Esophagus mucosa (tissue), 1 donor: ENCODE measurements around the gene HIPK4. TPM values are rescaled to one million over a fixed set of nuclear protein-coding genes. Genes with fewer than 3 reads are reported as not detected.
A peak's percentile ranks its signal among the peaks of the same experiment; 100 is the strongest.

ENCODE experiments used
- ATAC-seq: fragments of 200-7000 bp; cut with Tn5 transposase; one replicate; pipeline ENCODE4 v1.9.1; 2020
- total RNA-seq: library from RNA; stranded (reverse); gene quantifications from one replicate; pipeline ENCODE4 v1.2.4, GENCODE V29; 2023
- donor health status: DM: yes; HTN: yes; CAD: no.

HIPK4 gene
- total RNA-seq, 1 donor from 2014 or later: not detected

- ATAC-seq: peak; percentile 80
Observed at GRCh38 chr19:40365613-40366401, 24.2 kb downstream of the HIPK4 start.

GRCh38 chr19:40365010-40365409 is 25.0 kb downstream of the HIPK4 start:
- no peak for ATAC-seq

GRCh38 chr19:40363069-40363468 is 26.9 kb downstream of the HIPK4 start:
- no peak for ATAC-seq

DNA sequence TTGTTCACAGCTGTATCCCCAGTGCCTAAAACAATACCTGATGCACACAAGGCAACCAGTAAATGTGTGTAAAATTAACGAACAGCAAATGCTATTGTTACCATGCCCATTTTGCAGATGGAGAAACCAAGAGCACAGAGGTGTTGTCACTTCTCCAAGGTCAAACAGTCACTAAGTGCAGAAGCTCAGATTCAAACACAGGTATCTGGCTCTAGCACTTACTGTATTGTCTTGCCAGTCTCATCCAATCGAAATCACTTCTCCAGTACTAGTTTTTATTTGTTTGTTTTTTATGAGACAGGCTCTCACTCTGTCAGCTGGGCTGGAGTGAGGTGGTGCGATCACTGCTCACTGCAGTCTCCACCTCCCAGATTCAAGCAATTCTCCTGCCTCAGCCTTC is 27.8 kb downstream of the HIPK4 start:
- no peak for ATAC-seq

DNA sequence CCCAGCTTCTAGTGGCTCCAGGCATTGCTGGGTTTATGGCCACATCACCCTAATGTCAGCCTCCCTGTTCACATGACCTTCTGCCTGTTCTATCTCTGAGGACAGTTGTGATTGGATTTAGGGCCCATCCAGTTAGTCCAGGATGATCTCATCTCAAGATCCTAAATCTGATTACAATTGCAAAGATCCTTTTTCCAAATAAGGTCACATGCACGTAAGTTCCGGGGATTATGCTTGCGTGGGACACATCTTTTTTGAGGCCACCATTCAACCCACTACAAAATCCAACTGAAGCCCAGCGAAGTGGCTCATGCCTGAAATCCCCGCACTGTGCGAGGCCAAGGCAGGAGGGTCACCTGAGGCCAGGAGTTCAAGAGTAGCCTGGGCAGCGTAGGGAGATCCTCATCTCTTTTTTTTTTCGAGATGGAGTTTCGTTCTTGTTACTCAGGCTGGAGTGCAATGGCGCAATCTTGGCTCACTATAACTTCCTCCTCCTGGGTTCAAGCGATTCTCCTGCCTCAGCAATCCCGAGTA is 29.2 kb downstream of the HIPK4 start:
- no peak for ATAC-seq

DNA sequence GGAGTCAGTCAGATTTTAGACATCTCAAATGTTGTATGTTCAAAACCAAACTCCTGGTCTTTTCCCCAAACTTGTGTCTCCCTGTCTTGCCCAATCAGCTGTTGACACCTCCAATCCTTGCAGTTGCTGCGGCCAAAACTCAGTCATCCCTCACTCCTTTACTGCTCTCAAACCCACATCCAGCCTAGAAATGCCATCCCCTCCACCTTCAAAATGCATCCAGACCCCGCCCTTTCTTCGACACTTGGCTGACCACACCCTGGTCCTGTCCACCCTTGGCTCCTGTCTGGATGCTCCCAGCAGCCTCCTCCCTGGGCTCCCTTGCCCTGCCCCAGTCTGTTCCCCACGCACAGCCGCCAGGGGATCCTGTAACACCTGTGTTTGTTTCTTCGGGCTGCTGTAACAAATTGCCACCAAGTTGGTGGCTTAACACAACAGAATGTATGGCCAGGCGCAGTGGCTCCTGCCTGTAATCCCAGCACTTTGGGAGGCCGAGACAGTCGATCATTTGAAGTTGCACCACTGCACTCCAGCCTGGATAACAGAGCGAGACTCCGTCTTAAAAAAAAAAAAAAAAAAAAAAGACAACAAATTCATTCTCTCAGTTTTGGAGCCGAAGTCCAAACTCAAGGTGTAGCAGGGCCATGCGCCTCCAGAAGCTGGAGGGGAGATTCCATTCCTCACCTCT is 29.8 kb downstream of the HIPK4 start:
- ATAC-seq: no peak

GRCh38 chr19:40358773-40359172 is 31.2 kb downstream of the HIPK4 start:
- peak; percentile 24 for ATAC-seq

DNA sequence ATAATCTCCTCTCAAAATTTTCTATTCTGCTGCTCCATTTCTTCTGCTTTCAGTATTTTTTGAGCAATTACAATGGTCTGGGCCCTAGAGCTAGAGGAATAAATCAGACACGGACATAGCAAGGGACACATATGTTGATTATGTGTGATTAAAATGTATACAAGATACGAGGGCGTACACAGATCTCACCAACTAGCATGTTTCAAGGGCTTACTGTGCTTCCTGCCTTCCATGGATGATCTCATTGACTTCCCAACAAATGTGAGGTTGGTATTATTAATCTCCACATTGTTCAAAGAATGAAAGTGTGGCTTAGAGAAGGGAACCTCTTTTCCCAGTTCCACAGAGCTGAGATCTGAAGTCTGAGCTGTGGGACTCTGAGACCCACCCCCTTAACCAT is 32.3 kb downstream of the HIPK4 start:
- no peak for ATAC-seq

DNA sequence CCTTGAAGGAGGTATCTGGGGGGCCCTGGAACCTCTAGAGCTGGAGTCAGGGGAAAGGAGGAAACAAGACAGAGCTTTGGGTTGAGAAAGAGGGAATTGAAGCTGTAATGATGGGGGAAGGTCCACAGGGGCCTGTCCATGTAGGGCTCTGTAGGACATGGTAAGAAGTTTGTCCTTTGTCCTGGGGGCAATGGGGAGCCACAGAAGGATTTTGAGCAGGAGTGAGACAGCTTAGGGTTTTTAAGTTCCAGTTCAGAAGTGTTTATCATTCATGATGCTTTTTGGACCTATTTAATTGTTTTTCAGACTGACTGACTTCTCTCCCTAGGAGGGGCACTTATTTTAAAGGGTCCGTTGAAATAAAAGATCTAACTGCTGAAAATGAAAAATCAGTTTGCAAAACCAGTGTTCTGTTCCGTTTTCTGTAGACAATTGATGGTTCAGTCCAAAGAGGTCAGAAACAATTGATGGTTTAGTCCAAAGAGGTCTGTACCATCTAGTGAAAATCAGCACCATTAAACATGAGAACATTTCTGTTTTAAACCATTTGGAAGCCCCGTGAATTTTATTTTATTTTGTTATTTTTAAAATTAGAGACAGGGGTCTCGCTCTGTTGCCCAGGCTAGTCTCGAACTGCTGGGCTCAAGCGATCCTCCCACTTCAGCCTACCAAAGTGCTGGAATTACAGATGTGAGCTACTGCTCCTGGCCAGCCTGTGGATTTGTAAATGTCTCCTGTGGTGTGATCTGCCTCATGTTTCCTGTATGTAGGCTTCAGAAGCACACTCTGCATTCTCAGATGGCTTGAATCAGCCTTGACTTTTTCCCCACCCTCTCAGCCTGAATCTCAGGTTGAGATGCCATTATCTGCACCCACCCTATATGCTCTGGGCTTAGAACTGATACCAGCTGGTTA is 33.0 kb downstream of the HIPK4 start:
- ATAC-seq: no peak

GRCh38 chr19:40355975-40356680 is 33.9 kb downstream of the HIPK4 start:
- no peak for ATAC-seq

DNA sequence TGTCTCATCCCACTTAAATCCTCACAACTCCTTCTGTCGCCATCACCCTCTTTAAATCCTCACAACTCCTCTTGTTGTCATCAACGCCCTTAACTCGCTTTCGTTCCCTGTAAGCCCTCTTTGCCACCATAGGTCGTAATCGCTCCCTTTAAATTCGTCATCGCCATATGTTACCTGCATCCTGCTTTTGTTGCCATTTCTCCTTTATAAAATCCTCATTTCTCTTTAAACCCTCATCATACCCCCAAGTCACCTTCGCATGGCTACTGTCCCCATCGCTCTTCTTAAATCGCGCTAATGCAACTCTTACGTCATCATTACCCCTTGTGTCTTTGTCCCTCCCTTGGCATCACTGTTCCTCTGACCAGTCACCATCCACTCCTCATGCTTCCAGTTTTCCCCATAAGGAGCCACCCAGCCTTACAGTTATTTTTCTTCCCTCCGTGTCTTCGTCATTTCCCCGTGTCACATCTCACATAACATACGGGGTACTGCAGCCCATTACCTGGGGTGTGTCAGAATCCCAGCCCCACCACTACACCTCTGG is 40.9 kb downstream of the HIPK4 start:
- ATAC-seq: peak; percentile 21

GRCh38 chr19:40348125-40348913 is 41.7 kb downstream of the HIPK4 start, which contains the start of the genes C19orf47 and PLD3:
Gene C19orf47, minus strand, starts transcription at chr19:40348397. Its CDS starts 6,540 bp downstream, at chr19:40341857.
Gene PLD3, plus strand, starts transcription at chr19:40348695. Its CDS starts 17,789 bp downstream, at chr19:40366484.
- ATAC-seq: peak; percentile 98

DNA sequence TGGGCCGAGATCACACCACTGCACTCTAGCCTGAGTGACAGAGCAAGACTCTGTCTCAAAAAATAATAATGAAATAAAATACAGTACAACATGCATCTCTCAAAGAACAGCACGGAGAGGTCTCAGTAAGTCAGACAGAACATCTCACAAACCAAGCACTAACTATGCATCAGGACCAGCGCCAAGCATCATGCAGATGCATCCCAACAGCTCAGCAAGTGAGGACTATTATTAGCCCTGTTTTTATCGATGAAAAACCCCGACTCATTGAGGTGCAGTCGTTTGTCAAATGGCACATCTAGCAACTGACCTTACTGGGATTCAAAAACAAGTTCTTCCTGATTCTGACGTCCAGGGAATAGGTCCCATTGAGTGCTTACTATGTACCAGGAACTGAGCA is 45.6 kb downstream of the HIPK4 start:
- no peak for ATAC-seq

DNA sequence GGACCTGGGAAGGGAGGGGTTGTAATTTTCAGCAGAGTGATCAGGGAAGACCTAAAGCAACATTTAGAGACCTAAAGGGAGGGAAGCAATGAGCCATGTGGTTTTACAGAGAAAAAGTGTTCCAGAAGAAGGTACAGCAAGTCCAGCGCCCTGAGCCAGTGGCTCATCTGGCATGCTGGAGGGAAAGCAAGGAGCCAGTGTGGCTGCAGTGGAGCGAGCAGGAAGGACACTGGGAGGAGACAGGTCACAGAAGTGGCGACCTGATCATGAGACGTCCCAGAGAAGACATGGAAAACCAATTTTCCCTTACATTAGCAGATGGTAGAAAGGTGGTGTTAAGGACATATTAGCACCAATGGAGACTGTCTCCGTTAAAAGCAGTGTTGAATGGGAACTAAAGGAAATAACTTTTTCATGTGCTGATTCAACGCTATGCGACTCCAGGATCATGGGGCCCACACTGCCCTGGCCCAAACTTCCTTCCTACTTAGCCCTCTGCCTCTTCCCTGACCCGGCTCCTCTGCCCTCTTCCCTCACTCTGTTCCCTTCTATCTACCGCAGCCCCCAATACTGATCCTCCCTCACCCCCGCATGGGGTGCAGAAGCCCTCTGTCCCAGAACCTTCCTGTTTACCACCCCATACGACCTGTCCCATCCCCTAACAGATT is 47.2 kb downstream of the HIPK4 start:
- ATAC-seq: no peak

- ATAC-seq: no peak
Observed at GRCh38 chr19:40341601-40342482, 48.1 kb downstream of the HIPK4 start.

GRCh38 chr19:40339018-40339728 is 50.8 kb downstream of the HIPK4 start:
- no peak for ATAC-seq

- no peak for ATAC-seq
Observed at GRCh38 chr19:40337594-40337993, 52.4 kb downstream of the HIPK4 start.

DNA sequence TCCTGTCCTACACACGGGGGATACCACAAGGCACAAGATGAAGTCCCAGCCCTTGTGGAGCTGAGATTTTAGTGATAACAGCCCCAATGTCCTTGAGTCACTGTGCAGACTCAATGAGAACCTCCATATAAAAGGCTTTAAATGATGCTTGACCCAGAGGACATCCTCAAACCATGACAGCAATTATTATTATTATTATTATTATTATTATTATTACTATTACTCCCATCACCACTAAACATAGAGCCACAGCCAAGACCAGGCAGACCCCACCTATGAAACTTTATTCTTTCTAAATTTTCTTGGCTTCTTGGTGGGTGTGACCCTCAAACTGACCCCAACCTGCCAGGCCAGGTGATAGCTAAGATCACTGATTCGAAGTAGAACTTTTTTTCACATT is 52.9 kb downstream of the HIPK4 start:
- ATAC-seq: no peak

- ATAC-seq: no peak
Observed at GRCh38 chr19:40336601-40336900, 53.4 kb downstream of the HIPK4 start.
